HCT116 (cell line): ENCODE data around the gene ZBTB7C. TPM values are rescaled to one million over a fixed set of nuclear protein-coding genes. Genes with fewer than 3 reads are reported as not detected.

Experiments
- ATAC-seq: fragments of 200-7000 bp; cut with Tn5 transposase; 2 replicates; pipeline ENCODE4 v1.9.1; 2020; ENCODE audit warnings: mild to moderate bottlenecking, moderate library complexity
- BruUV-seq: library from RNA; stranded (reverse); fragments of 400-500 nt; replicated peaks from 2 replicates; lab custom pipeline; 2021; lab: Mats Ljungman, UMichigan
- CTCF ChIA-PET: fragments of 300-600 bp; sonication (Branson Sonifier 250); formaldehyde crosslinking; loops from one replicate; lab custom pipeline; 2021; ENCODE audit warnings: antibody characterized with exemption; lab: Charles Lee
- POLR2A ChIA-PET: fragments of 300-600, 350-600 bp; sonication (Branson Sonifier 250); formaldehyde crosslinking; loops from one replicate; lab custom pipeline; 2021; ENCODE audit warnings: antibody characterized with exemption; lab: Charles Lee
- RAD21 ChIA-PET, 2 experiments: fragments of 300-600 bp; sonication (Branson Sonifier 250); formaldehyde crosslinking; loops; one replicate each; lab custom pipeline; 2023; ENCODE audit warnings: low total read pairs in 2 of 2; ENCODE audit not compliant: uncharacterized antibody in 2 of 2, unreplicated experiment in 2 of 2, low non-redundant PET in 1 of 2; lab: Charles Lee
- DNase-seq: peaks from one replicate; pipeline ENCODE4 v3.0.0-alpha.2; 2010; ENCODE audit warnings: low read depth, low spot score
- H2AFZ ChIP-seq: fragments of 200-600 bp; shearing (Covaris generic), sonication (generic); 2 replicates; pipeline ENCODE4 v1.6.1; 2017; ENCODE audit warnings: low read depth, mixed run types, mixed read lengths, antibody characterized with exemption, low read length; ENCODE audit not compliant: poor library complexity, severe bottlenecking
- H3K27ac ChIP-seq: 2 replicates; pipeline ENCODE4 v1.5.1; 2012; ENCODE audit warnings: low read depth, low read length
- H3K27me3 ChIP-seq: fragments of 200-600 bp; sonication (generic); 2 replicates; pipeline ENCODE4 v1.6.1; 2016; ENCODE audit warnings: mixed run types, low read length, mixed read lengths; ENCODE audit not compliant: insufficient read depth
- H3K36me3 ChIP-seq, 2 experiments: fragments of 200-500 bp in 1 of 2; fragments of 200-600 bp in 1 of 2; sonication (Bioruptor generic) in 1 of 2; sonication (generic) in 1 of 2; 2 replicates each; pipeline versions ENCODE4 v1.5.1 to v1.6.1; 2014 to 2016; ENCODE audit warnings: low read length in 2 of 2, inconsistent platforms in 1 of 2, mixed read lengths in 1 of 2, mixed run types in 1 of 2; ENCODE audit not compliant: insufficient read depth in 2 of 2, control insufficient read depth in 1 of 2
- H3K4me1 ChIP-seq, 2 experiments: fragments of 200-600 bp in 1 of 2; sonication (generic) in 1 of 2; 2 replicates each; pipeline versions ENCODE4 v1.5.1 to v1.6.1; 2012 to 2017; ENCODE audit warnings: low read length in 2 of 2, inconsistent platforms in 1 of 2, mild to moderate bottlenecking in 1 of 2, mixed read lengths in 1 of 2, mixed run types in 1 of 2, moderate library complexity in 1 of 2; ENCODE audit not compliant: insufficient read depth in 2 of 2, control insufficient read depth in 1 of 2
- H3K4me2 ChIP-seq: fragments of 200-600 bp; sonication (generic); 2 replicates; pipeline ENCODE4 v1.6.1; 2017; ENCODE audit warnings: mixed run types, low read length, mixed read lengths
- H3K4me3 ChIP-seq, 2 experiments: fragments of 200-600 bp in 1 of 2; sonication (generic) in 1 of 2; replicated peaks in 1 of 2; 2 replicates each; pipeline ENCODE4 v1.5.1; 2011 to 2016; ENCODE audit warnings: low read length in 2 of 2, control low read depth in 1 of 2, low read depth in 1 of 2, mild to moderate bottlenecking in 1 of 2, mixed read lengths in 1 of 2, mixed run types in 1 of 2
- H3K79me2 ChIP-seq: fragments of 200-600 bp; sonication (generic); 2 replicates; pipeline ENCODE4 v1.6.1; 2017; ENCODE audit warnings: mild to moderate bottlenecking, mixed run types, low read length, moderate library complexity, mixed read lengths; ENCODE audit not compliant: insufficient read depth
- H3K9ac ChIP-seq: fragments of 200-600 bp; sonication (generic); 2 replicates; pipeline ENCODE4 v1.6.1; 2016; ENCODE audit warnings: low read length, mixed read lengths
- H3K9me2 ChIP-seq: fragments of 200-600 bp; sonication (generic), shearing (Covaris generic); 2 replicates; pipeline ENCODE4 v1.6.1; 2017; ENCODE audit warnings: mixed run types, mild to moderate bottlenecking, moderate library complexity; ENCODE audit not compliant: insufficient read depth
- H3K9me3 ChIP-seq, 2 experiments: fragments of 200-500 bp in 1 of 2; fragments of 200-600 bp in 1 of 2; sonication (Bioruptor generic) in 1 of 2; sonication (generic) in 1 of 2; 2 replicates each; pipeline ENCODE4 v1.6.1; 2014 to 2017; ENCODE audit warnings: low read length in 2 of 2, mixed read lengths in 2 of 2, inconsistent platforms in 1 of 2, low read depth in 1 of 2, mild to moderate bottlenecking in 1 of 2, mixed run types in 1 of 2, moderate library complexity in 1 of 2; ENCODE audit not compliant: control insufficient read depth in 1 of 2, insufficient read depth in 1 of 2
- H4K20me1 ChIP-seq: fragments of 200-600 bp; sonication (generic), shearing (Covaris generic); 2 replicates; pipeline ENCODE4 v1.6.1; 2017; ENCODE audit warnings: mixed run types, mild to moderate bottlenecking, moderate library complexity; ENCODE audit not compliant: insufficient read depth
- CBX3 ChIP-seq: IDR thresholded peaks from 2 replicates; pipeline ENCODE4 v1.6.1; 2012; ENCODE audit warnings: low read depth
- CEBPB ChIP-seq: IDR thresholded peaks from 2 replicates; pipeline ENCODE4 v1.6.1; 2012; ENCODE audit warnings: low read depth
- EGR1 ChIP-seq: IDR thresholded peaks from 2 replicates; pipeline ENCODE4 v1.6.1; 2012; ENCODE audit warnings: low read depth
- ELF1 ChIP-seq: IDR thresholded peaks from 2 replicates; pipeline ENCODE4 v1.6.1; 2012; ENCODE audit warnings: low read depth, borderline replicate concordance
- EZH2 ChIP-seq: fragments of 200-600 bp; sonication (generic); IDR thresholded peaks from 2 replicates; pipeline ENCODE4 v1.6.1; 2017; ENCODE audit warnings: antibody characterized with exemption, mixed run types
- EZH2phosphoT487 ChIP-seq: fragments of 200-600 bp; IDR thresholded peaks from 2 replicates; pipeline ENCODE4 v1.6.1; 2018; ENCODE audit warnings: antibody characterized with exemption, borderline replicate concordance
- FOSL1 ChIP-seq: IDR thresholded peaks from 2 replicates; pipeline ENCODE4 v1.6.1; 2012; ENCODE audit warnings: low read depth
- RAD21 ChIP-seq: IDR thresholded peaks from 2 replicates; pipeline ENCODE4 v1.6.1; 2012; ENCODE audit warnings: low read depth, mild to moderate bottlenecking
- SP1 ChIP-seq: IDR thresholded peaks from 2 replicates; pipeline ENCODE4 v1.6.1; 2012; ENCODE audit warnings: low read depth
- TCF7L2 ChIP-seq: IDR thresholded peaks from 2 replicates; pipeline ENCODE4 v1.7.0; 2011; ENCODE audit warnings: borderline replicate concordance, inconsistent platforms; ENCODE audit not compliant: insufficient read depth, insufficient read length; ENCODE audit errors: extremely low read depth
- YY1 ChIP-seq: IDR thresholded peaks from 2 replicates; pipeline ENCODE4 v1.6.1; 2011; ENCODE audit warnings: low read length, low read depth, moderate library complexity, mild to moderate bottlenecking; ENCODE audit not compliant: insufficient replicate concordance; ENCODE audit errors: extremely low read depth
- intact Hi-C: fragments of 100-400 bp; cut with micrococcal nuclease; formaldehyde crosslinking; loops from 2 replicates; pipeline ENCODE4 v1.10.0; 2022
- total RNA-seq: library from RNA; stranded (reverse); gene quantifications from one replicate; pipeline ENCODE4 v1.2.1, GENCODE V29; 2021; ENCODE audit not compliant: unreplicated experiment
- TF ChIP-seq, protein P1 (sequence below): IDR thresholded peaks from 2 replicates; pipeline ENCODE4 v1.6.1; 2012
- TF ChIP-seq, protein P2 (sequence below): IDR thresholded peaks from 2 replicates; pipeline ENCODE4 v1.6.1; 2012; ENCODE audit warnings: low read depth

Gene ZBTB7C
- total RNA-seq, 1 experiment from 2014 or later, result 0.37 TPM

DNA sequence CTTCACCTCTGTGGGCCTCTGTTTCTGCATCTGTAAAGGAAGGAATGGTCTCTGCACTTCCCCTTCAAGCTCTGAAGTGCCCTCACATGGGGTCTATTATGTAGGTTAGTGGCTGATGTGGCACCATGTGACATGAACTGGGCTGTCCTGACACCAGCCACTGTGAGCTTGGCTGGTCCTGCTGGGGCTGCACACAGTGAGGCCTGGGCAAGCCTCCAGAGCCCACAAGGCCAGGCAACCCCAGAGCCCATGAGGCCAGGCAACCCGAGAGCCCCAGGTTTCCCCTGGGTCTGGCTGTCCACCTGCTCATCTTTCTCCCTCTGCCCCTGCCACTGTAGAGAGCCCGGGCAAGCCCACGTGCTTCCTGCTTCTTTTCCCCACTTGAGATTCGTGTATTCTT lies 328.6 kb downstream of the ZBTB7C start:
- Histone ChIP-seq H3K27me3 (0 out of 2 replicates have a peak, but pooled peaks cover 3% of the 10 kb centered on the region), H2AFZ (no peak overlapping the region), H3K4me2 (no peak overlapping the region), H3K36me3 (no peaks in the 10 kb centered on the region), H4K20me1 (no peaks in the 10 kb centered on the region), H3K79me2 (no peaks in the 10 kb centered on the region), H3K9me3 (no peaks in the 10 kb centered on the region), H3K9ac (no peak overlapping the region), H3K9me2 (no peaks in the 10 kb centered on the region), H3K4me3 (no peak overlapping the region), H3K4me1 (no peaks in the 10 kb centered on the region), H3K27ac (no peak overlapping the region)
- TF ChIP-seq YY1 (no peak), TCF7L2 (no peak), SP1 (no peak), FOSL1 (no peak), ELF1 (no peak), CBX3 (no peak), CEBPB (no peak), EZH2 (no peak), EZH2phosphoT487 (no peak), EGR1 (no peak), RAD21 (no peak)
- TF ChIP-seq, protein P1, sequence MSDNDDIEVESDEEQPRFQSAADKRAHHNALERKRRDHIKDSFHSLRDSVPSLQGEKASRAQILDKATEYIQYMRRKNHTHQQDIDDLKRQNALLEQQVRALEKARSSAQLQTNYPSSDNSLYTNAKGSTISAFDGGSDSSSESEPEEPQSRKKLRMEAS, result no peak
- TF ChIP-seq, protein P2, sequence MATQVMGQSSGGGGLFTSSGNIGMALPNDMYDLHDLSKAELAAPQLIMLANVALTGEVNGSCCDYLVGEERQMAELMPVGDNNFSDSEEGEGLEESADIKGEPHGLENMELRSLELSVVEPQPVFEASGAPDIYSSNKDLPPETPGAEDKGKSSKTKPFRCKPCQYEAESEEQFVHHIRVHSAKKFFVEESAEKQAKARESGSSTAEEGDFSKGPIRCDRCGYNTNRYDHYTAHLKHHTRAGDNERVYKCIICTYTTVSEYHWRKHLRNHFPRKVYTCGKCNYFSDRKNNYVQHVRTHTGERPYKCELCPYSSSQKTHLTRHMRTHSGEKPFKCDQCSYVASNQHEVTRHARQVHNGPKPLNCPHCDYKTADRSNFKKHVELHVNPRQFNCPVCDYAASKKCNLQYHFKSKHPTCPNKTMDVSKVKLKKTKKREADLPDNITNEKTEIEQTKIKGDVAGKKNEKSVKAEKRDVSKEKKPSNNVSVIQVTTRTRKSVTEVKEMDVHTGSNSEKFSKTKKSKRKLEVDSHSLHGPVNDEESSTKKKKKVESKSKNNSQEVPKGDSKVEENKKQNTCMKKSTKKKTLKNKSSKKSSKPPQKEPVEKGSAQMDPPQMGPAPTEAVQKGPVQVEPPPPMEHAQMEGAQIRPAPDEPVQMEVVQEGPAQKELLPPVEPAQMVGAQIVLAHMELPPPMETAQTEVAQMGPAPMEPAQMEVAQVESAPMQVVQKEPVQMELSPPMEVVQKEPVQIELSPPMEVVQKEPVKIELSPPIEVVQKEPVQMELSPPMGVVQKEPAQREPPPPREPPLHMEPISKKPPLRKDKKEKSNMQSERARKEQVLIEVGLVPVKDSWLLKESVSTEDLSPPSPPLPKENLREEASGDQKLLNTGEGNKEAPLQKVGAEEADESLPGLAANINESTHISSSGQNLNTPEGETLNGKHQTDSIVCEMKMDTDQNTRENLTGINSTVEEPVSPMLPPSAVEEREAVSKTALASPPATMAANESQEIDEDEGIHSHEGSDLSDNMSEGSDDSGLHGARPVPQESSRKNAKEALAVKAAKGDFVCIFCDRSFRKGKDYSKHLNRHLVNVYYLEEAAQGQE, result no peak
- CTCF ChIA-PET, result no interaction called here
- DNase-seq (no peak), ATAC-seq (no peak)
- POLR2A ChIA-PET, result no interaction called here
- intact Hi-C loops, result no loop called here
- BruUV-seq, result no TSS peak
- RAD21 ChIA-PET, result no interaction called here
